Measurements from ENCODE around the gene MYO7B. TPM values are rescaled to one million over a fixed set of nuclear protein-coding genes. Genes with fewer than 3 reads are reported as not detected.

The MYO7B gene
- polyA plus RNA-seq, 2 of the 4 experiments (the other 2 are of a cell fraction), result 0.04 to 0.09 TPM

DNA sequence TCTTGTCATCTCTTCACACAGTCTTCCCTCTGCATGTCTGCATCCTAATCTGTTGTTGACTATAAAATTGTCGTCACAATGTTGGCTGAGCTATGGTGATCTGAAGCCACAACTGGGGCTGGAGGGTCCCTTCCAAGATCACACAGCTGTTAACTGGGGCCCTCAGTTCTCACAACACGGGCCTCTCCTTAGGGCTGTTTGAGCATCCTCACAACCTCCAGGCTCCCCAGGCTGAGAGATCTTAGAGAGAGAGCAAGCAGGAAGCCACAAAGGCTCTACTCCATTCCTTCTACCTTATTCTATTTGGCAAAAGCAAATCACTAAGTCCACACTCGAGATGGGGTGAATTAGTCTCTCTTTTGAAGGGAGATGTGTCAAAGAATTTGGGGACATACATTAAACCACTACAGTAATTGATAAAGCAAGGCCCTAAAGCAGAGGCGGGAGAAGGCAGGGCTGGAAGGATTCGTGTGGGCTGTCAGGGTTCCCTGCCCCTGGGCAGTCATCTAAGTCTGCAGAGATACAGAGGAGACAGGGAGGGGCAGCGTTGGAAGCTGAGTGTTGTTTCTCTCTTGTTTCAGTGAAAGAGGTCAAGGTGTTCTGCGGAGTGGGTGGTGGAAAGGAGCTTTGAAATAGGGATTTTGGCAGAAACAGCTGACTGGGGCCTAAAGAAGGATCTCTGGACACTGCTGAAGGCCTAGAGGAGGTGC lies 15.9 kb downstream of the MYO7B start:
- WGBS (ENCODE audit: missing lambda C conversion rate), result 55% methylated on average over 7 of the region's 7 CpGs
- Histone ChIP-seq H3K9me3 (peaks cover 2% of the 10 kb centered on the region; the same call in 1 of the 3 replicates), H3K27ac (no peak overlapping the region), H3K4me3 (no peak overlapping the region), H3K4me1 (no peaks in the 10 kb centered on the region), H3K4me2 (no peak overlapping the region)
- DNase-seq (ENCODE audit: low read depth in 1 of 2, low spot score in 1 of 2) (no peak), ATAC-seq (no peak; a peak in 1 of 6 replicates), FAIRE-seq (no peak)
- TF ChIP-seq TFCP2L1 (CRISPR knock-in tag; IDR thresholded peaks at IDR 0.05) (no peak), FOXS1 (CRISPR knock-in tag; IDR thresholded peaks at IDR 0.05) (no peak), HMGXB4 (CRISPR knock-in tag; IDR thresholded peaks at IDR 0.05; ENCODE audit: borderline replicate concordance) (no peak), CBX8 (IDR thresholded peaks at IDR 0.05) (no peak), PHF8 (IDR thresholded peaks at IDR 0.05; ENCODE audit: borderline replicate concordance, low read depth) (no peak), FOSL2 (IDR thresholded peaks at IDR 0.05) (no peak), FOSL2 (CRISPR knock-in tag; IDR thresholded peaks at IDR 0.05) (no peak), TP53 (CRISPR knock-in tag; IDR thresholded peaks at IDR 0.05) (no peak), ZFP36 (IDR thresholded peaks at IDR 0.05; ENCODE audit: borderline replicate concordance, partially characterized antibody) (no peak), KDM1A (IDR thresholded peaks at IDR 0.05; ENCODE audit: low read depth) (no peak), CHD2 (IDR thresholded peaks at IDR 0.05; ENCODE audit: low read length, partially characterized antibody) (no peak)
- ChIA-PET POLR2A (no interaction called here), CTCF (interaction anchor here (1.0 to 1.4 kb wide), 3 partner anchors 15 to 144 kb away, joined by 3 to 4 read pairs (median 4); no protein-coding TSS in a partner anchor)

DNA sequence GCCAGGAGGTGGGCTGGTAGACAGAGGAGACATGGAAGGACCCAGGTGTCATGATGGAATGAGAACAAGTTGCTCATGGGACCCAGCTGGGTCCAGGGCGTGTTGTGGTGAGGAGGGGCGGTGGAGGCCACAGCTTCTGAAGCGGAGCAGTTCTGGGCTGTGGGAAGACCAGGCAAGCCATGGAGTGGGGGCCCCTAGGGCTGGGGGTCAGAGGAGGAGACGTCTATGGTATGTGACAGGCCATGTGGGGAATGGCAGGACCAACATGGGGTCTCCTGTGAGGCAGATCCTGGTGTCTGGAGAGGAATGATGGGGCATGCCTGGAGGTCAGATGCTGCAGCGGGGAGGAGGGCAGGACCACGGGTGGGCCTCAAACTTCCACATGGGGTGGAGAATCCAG lies 16.9 kb downstream of the MYO7B start:
- FAIRE-seq (no peak), ATAC-seq (no peak), DNase-seq (ENCODE audit: low read depth in 1 of 2, low spot score in 1 of 2) (no peak)
- no peak for TF ChIP-seq ZFP36 (IDR thresholded peaks at IDR 0.05; ENCODE audit: borderline replicate concordance, partially characterized antibody)
- no peak for TF ChIP-seq NPAS2 (CRISPR knock-in tag; IDR thresholded peaks at IDR 0.05; ENCODE audit: borderline replicate concordance)
- TF ChIP-seq RNF2 (IDR thresholded peaks at IDR 0.05; ENCODE audit: borderline replicate concordance, low read depth), result no peak
- TF ChIP-seq, protein P1, sequence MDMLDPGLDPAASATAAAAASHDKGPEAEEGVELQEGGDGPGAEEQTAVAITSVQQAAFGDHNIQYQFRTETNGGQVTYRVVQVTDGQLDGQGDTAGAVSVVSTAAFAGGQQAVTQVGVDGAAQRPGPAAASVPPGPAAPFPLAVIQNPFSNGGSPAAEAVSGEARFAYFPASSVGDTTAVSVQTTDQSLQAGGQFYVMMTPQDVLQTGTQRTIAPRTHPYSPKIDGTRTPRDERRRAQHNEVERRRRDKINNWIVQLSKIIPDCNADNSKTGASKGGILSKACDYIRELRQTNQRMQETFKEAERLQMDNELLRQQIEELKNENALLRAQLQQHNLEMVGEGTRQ (IDR thresholded peaks at IDR 0.05), result no peak
- TF ChIP-seq HEYL (CRISPR knock-in tag; IDR thresholded peaks at IDR 0.05), result no peak
- TF ChIP-seq MAX (IDR thresholded peaks at IDR 0.05), result no peak
- no peak for TF ChIP-seq ZNF302 (CRISPR knock-in tag; IDR thresholded peaks at IDR 0.05)
- Histone ChIP-seq H3K4me2 (no peak overlapping the region), H3K4me3 (no peak overlapping the region), H3K27ac (no peak overlapping the region), H3K9me3 (peaks cover 2% of the 10 kb centered on the region; the same call in 2 of the 3 replicates), H3K4me1 (no peaks in the 10 kb centered on the region)
- WGBS (ENCODE audit: missing lambda C conversion rate), result 56% methylated on average over 6 of the region's 6 CpGs
- ChIA-PET CTCF (interaction anchor here (1.2 to 1.4 kb wide), 2 partner anchors 13 to 144 kb away, joined by 3 to 4 read pairs; no protein-coding TSS in a partner anchor), POLR2A (no interaction called here)

GRCh38 chr2:127552846-127553245 lies 17.4 kb downstream of the MYO7B start:
- ChIA-PET POLR2A (no interaction called here), CTCF (interaction anchor here (1.2 to 1.4 kb wide), 2 partner anchors 13 to 143 kb away, joined by 3 to 4 read pairs; no protein-coding TSS in a partner anchor)
- Histone ChIP-seq H3K27ac (no peak overlapping the region), H3K4me1 (no peaks in the 10 kb centered on the region), H3K9me3 (peaks cover 3% of the 10 kb centered on the region; the same call in 2 of the 3 replicates), H3K4me3 (no peak overlapping the region), H3K4me2 (no peak overlapping the region)
- 54% methylated on average over 2 of the region's 2 CpGs for WGBS (ENCODE audit: missing lambda C conversion rate)
- ATAC-seq (no peak), FAIRE-seq (no peak), DNase-seq (ENCODE audit: low read depth in 1 of 2, low spot score in 1 of 2) (no peak)
- TF ChIP-seq CEBPB (IDR thresholded peaks at IDR 0.05) (no peak), SMC3 (IDR thresholded peaks at IDR 0.05) (no peak), HOXB5 (CRISPR knock-in tag; IDR thresholded peaks at IDR 0.05) (no peak), BCL3 (IDR thresholded peaks at IDR 0.05) (no peak), RCOR1 (IDR thresholded peaks at IDR 0.05; ENCODE audit: low read depth, low read length) (no peak), RNF2 (IDR thresholded peaks at IDR 0.05; ENCODE audit: borderline replicate concordance, low read depth) (no peak), KDM1A (IDR thresholded peaks at IDR 0.05; ENCODE audit: low read depth) (no peak), REST (IDR thresholded peaks at IDR 0.05) (no peak), ZC3H11A (IDR thresholded peaks at IDR 0.05) (no peak), CHD2 (IDR thresholded peaks at IDR 0.05; ENCODE audit: low read length, partially characterized antibody) (no peak)

All from A549 (cell line).